Measurements from ENCODE around the gene DAB1.

Gene DAB1

DNA sequence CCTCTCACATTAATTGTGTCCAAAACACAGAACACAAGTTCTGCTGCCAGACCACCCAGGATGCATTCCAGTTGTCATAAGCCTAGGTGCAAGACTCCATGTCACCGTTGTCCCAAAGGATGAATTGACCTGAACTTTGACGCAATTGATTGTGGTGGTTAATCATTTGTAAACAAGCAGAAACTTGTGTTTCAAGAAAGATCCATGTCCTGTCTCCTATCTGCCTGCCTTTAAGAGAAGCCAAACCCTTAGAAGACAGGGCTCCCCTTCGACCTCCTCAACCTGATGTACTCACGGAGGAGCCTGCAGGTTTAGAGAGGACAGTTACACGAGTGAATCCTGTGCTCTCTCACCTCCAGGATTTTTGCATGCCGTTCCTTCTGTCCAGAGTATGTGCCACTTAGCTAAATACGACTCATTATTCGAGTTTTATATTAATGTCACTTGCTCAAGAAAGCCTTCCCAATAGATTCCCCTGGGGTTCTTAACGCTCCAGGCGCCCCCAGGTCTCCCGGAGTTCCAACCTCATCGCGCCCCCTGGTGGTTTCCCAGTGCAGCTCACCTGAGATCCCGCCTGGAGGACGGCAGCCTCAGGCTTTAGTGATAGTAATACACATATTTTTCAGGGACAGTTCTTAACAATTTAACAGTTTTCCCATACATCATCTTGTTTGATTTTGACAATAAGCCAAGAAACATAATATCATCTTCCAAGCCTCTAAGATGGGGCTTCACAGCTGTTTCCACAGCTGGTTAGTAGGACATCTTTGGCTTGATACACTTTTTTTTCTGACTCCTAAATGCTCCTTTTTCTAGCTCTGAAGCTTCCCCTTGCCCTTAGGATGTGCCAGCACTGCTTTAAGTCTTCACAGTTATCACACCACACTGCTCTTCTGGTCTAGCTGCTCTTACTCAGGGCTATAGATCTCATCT lies 455.7 kb downstream of the DAB1 start:
- peak; percentile 9 for DNase-seq

- DNase-seq = no peak
Measured at GRCh38 chr1:56967355-56967754, 456.5 kb downstream of the DAB1 start.

DNA sequence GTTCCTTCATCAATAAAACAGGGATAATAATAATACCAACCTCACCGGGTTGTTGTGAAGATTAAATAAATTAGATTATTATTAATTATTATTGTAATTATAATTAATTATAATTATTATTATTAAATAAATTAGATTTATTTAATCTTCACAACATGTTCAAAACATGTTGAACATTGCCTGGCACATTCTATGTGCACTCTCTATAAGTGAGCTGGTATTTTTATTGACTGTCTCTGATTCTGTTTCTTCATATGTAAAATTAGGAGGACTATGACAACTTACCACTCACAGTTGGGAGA lies 457.2 kb downstream of the DAB1 start:
- DNase-seq = no peak

DNA sequence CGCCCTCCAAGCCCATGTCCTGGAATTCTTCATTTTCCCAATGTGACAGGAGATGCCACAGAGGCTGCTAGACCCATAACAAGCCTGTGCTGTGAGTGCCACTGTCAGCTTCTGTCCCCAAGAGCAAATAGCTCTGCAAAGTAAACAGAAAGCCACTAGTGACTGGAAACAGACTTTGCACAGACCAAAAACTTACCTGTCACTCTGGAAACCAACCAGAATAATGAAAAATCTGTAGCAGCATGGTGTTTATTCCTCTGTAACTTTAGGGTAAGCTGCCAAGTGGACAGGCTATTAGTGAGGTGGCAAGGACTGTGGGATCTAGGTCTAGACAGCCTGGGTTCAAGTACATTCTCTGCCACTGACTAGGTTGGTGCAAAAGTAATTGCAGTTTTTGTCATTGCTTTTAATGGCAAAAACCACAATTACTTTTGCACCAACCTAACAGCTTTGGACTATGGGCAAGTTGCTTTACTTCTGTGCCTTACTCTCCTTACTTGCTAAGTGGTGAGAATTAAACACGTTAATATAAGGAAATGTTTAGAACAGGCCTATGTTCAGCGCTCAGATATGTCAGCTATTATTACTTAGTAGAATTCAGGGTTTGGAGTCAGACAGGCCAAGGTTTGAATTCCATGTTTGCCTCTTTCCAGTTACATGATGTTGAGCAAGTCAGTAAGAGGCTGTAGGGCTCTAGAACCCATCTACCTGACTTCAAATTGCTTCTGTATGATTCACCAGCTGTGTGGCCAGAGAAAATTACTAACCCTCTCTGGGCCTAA lies 457.8 kb downstream of the DAB1 start, which contains the start of gene C8B:
Gene C8B (minus strand): TSS at position 100 of the 782 bp plus-strand sequence. CDS start 67 bp downstream, at position 33.
- no peak for DNase-seq

DNA sequence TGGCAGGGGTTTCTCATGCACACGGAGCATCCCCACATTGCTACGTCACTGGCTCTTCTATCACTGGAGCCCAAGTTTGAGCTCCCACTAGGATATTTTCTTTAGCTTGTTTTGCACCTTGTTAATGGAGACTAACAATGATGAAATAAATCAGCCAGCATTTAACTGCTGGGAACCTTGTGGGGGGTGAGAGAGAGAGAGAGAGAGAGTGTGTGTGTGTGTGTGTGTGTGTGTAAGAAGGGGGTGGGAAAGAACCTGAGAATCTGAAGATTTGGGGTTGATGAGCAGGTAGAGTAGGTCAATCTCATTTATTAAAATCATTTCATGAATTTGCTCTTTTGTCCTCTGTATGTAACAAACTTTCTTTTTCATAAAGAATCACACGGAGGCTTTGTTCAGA lies 458.7 kb downstream of the DAB1 start:
- no peak for DNase-seq

GRCh38 chr1:56964349-56965017 lies 459.4 kb downstream of the DAB1 start:
- peak; percentile 25 for DNase-seq

DNA sequence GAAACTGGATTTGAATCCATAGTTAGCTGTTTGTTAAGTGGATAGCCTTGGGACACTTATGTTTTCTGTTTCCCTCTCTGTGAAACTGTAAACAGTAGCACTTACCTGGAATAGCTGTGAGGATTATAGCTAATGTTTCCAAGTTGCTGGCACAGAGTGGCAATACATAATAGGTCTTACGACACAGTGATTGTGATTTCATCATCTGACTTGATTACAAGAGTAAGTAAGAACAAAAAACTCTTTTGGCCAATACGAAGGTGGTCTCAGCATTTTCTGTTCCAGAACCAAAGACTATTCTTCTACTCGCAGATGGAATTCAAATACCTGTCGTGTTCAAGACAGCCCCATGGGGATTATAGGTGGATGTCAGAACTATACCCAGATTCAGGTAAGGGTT lies 460.2 kb downstream of the DAB1 start:
- DNase-seq = peak; percentile 27

GRCh38 chr1:56961426-56961825 lies 462.4 kb downstream of the DAB1 start:
- no peak for DNase-seq

DNA sequence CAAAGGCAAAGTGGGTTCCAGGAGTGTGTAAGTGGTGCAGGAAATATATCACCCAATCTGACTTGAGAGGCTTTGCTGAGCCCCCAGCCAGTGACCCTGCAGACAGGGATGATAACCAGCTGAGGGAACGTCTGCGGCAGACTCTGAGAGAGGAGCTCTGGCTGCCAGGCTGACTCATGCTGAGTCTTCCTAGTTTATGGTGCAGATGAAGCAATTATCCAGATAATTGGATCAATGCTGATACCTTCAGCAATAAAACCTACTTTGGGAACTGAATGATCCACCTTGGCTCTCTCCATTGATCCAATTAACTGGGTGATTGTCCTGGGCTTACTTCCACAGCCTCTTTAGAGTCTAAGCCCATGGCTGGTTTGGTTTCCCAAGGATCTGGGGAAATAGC lies 465.3 kb downstream of the DAB1 start:
- peak; percentile 61 for DNase-seq

- peak; percentile 44 for DNase-seq
Measured at GRCh38 chr1:56957931-56958330, 465.9 kb downstream of the DAB1 start.

- DNase-seq = no peak
Measured at GRCh38 chr1:56954664-56955063, 469.2 kb downstream of the DAB1 start.

- peak; percentile 43 for DNase-seq
Measured at GRCh38 chr1:56953386-56953785, 470.5 kb downstream of the DAB1 start.

DNA sequence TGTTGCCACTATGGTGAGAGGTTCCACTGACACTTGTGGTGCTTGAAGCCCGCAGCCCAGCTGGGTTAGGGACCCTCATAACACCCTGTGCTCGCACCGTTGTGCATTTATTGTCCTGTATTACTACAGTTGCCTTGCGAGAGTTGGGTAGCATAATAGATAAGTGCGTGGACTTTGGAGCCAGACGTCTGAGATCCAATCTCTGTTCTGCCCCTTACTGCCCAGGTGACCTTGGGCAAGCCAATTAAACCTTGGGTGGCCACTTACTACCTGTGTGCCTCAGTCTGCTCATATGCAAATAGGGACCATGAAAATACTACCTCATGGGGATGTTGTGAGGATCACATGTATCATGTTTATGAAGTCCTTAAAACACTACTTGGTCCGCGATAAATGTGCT lies 471.4 kb downstream of the DAB1 start:
- DNase-seq = no peak

- peak; percentile 61 for DNase-seq
Measured at GRCh38 chr1:56948403-56949023, 475.3 kb downstream of the DAB1 start.
